ENCODE measurements around the gene SLIT1.

The SLIT1 gene

DNA sequence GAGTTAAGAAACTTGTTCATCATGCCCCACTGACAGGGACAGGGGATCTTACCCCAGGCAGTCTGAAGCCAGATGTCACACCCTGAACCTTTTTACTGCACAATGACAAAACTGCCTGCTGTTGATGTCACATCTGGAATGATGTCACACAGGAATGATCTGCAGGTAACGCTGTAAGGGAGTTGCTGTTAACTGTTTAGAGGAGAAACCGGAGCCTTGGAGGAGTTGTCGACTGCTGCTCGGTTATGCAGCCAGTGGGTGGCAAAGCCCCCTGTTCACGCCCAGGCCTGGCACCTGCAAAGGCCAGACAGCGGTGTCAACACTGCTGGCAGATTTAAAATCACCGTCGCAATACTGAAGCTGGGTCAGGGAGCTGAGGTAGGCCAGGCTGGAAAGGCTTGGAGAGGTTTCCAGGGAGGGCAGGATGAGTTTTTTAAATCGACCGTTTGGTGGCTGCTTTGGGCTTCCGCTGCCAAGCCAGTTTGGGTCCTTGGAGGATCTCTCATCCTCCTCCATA lies 10.0 kb upstream of the SLIT1 start:
- no peak for DNase-seq (ENCODE audit: low read depth)
- H3K4me3 ChIP-seq (ENCODE audit: low read depth, low read length), result peak overlapping the region; percentile 44
- TF ChIP-seq CTCF (IDR thresholded peaks at IDR 0.05; ENCODE audit: insufficient read depth, low read depth, low read length, missing control alignments), result no peak

DNA sequence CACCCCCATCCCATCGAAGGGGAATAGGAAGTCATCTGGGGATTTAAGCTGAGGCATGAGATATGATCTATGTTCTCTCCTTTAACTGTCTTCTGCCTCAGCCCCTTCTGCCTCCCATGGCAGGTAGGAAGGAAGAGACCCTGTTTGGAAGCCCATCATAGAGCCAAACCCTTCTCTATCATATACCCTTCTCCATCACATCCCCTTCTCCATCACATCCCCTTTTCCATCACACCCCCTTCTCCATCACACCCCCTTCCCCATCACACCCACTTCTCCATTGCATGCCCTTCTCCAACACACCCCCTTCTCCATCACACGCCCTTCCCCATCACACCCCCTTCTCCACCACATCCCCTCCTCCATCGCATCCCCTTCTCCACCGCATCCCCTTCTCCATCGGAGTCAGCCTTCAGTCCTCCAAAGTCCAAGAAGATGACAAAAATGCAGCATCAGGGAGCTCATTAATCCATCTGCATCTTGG lies 7.2 kb upstream of the SLIT1 start:
- no peak overlapping the region for H3K4me3 ChIP-seq (ENCODE audit: low read depth, low read length)
- no peak for DNase-seq (ENCODE audit: low read depth)
- TF ChIP-seq CTCF (IDR thresholded peaks at IDR 0.05; ENCODE audit: insufficient read depth, low read depth, low read length, missing control alignments), result no peak

GRCh38 chr10:97190450-97190849 lies 4.7 kb upstream of the SLIT1 start:
- no peak overlapping the region for H3K4me3 ChIP-seq (ENCODE audit: low read depth, low read length)
- no peak for DNase-seq (ENCODE audit: low read depth)
- no peak for TF ChIP-seq CTCF (IDR thresholded peaks at IDR 0.05; ENCODE audit: insufficient read depth, low read depth, low read length, missing control alignments)

- no peak overlapping the region for H3K4me3 ChIP-seq (ENCODE audit: low read depth, low read length)
- TF ChIP-seq CTCF (IDR thresholded peaks at IDR 0.05; ENCODE audit: insufficient read depth, low read depth, low read length, missing control alignments), result no peak
- DNase-seq (ENCODE audit: low read depth), result peak; percentile 26
Observed at GRCh38 chr10:97188261-97188711, 2.5 kb upstream of the SLIT1 start.

GRCh38 chr10:97186911-97187310 lies 1.2 kb upstream of the SLIT1 start:
- no peak for DNase-seq (ENCODE audit: low read depth)
- H3K4me3 ChIP-seq (ENCODE audit: low read depth, low read length), result no peak overlapping the region
- TF ChIP-seq CTCF (IDR thresholded peaks at IDR 0.05; ENCODE audit: insufficient read depth, low read depth, low read length, missing control alignments), result no peak

- DNase-seq (ENCODE audit: low read depth), result no peak
- no peak for TF ChIP-seq CTCF (IDR thresholded peaks at IDR 0.05; ENCODE audit: insufficient read depth, low read depth, low read length, missing control alignments)
- H3K4me3 ChIP-seq (ENCODE audit: low read depth, low read length), result no peak overlapping the region
Observed at GRCh38 chr10:97184971-97185325, 811 bp downstream of the SLIT1 start.

DNA sequence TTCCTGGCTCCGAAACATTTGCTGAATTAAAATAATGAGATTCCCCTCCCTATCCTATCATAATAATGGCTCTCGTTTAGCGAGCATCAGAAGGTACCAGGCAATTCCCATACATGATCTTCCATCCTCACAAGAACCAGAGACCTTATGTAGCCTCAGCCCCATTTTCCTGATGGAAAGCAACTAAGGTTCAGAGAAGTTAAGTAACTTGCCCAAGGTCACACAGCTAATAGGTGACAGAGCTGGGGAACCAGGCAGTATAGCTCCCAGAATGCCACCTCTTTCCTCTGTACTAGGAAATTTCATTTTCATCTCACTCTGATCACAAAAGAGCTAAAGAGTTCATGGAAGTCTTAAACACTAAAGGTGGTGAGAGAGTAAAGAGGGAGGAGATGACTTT lies 2.4 kb downstream of the SLIT1 start:
- no peak for DNase-seq (ENCODE audit: low read depth)
- no peak overlapping the region for H3K4me3 ChIP-seq (ENCODE audit: low read depth, low read length)
- no peak for TF ChIP-seq CTCF (IDR thresholded peaks at IDR 0.05; ENCODE audit: insufficient read depth, low read depth, low read length, missing control alignments)

All from GM12865 (cell line).